HCT116 (cell line): ENCODE data around the gene OCSTAMP.

Experiments
- ATF3 ChIP-seq: IDR thresholded peaks from 2 replicates; pipeline ENCODE4 v1.6.1; 2012
- CTCF ChIP-seq, 3 experiments: fragments of 200-600 bp in 1 of 3; sonication (generic) in 1 of 3; IDR thresholded peaks in 2 of 3; conservative IDR thresholded peaks in 1 of 3; 2 replicates each; pipeline ENCODE4 v1.5.1; 2012 to 2017; ENCODE audit warnings: low read depth in 2 of 3, low read length in 2 of 3, antibody characterized with exemption in 1 of 3, borderline replicate concordance in 1 of 3, control low read depth in 1 of 3, mild to moderate bottlenecking in 1 of 3, mixed read lengths in 1 of 3, mixed run types in 1 of 3, moderate library complexity in 1 of 3; ENCODE audit not compliant: insufficient read depth in 1 of 3
- EZH2 ChIP-seq: fragments of 200-600 bp; sonication (generic); IDR thresholded peaks from 2 replicates; pipeline ENCODE4 v1.6.1; 2017; ENCODE audit warnings: antibody characterized with exemption, mixed run types
- POLR2AphosphoS5 ChIP-seq: IDR thresholded peaks from 2 replicates; pipeline ENCODE4 v1.6.1; 2011; ENCODE audit warnings: mild to moderate bottlenecking, low read depth, low read length, moderate library complexity
- REST ChIP-seq: IDR thresholded peaks from 2 replicates; pipeline ENCODE4 v1.6.1; 2012; ENCODE audit warnings: low read depth
- SP1 ChIP-seq: IDR thresholded peaks from 2 replicates; pipeline ENCODE4 v1.6.1; 2012; ENCODE audit warnings: low read depth
- ZNF274 ChIP-seq: fragments of 200-500 bp; sonication (Bioruptor generic); IDR thresholded peaks from 2 replicates; pipeline ENCODE4 v1.6.1; 2014; ENCODE audit warnings: mild to moderate bottlenecking, low read depth, low read length, inconsistent platforms

GRCh38 chr20:46512943-46513844, 37.3 kb downstream of the OCSTAMP start, which contains the start of gene ZNF334:
- no peak for TF ChIP-seq CTCF (IDR thresholded peaks at IDR 0.05 in 2 of 3, conservative IDR thresholded peaks at IDR 0.05 in 1 of 3; ENCODE audit: borderline replicate concordance in 1 of 3, insufficient read depth in 1 of 3, low read depth in 2 of 3, low read length in 2 of 3)
- TF ChIP-seq EZH2, result no peak
- no peak for TF ChIP-seq REST
- TF ChIP-seq POLR2AphosphoS5, result no peak
- TF ChIP-seq ZNF274, result no peak
- no peak for TF ChIP-seq SP1
- TF ChIP-seq ATF3, result no peak
